Lower leg skin (tissue), 3 donors: ENCODE measurements around the gene KCTD7.
"Not testable (repeated sequence)": the region's sequence is repeated elsewhere in the genome, so short reads cannot be mapped to it uniquely, and the experiment has no call there.

Experiments used
- POLR2A ChIP-seq, 2 donors: fragments of 450-650 bp; IDR thresholded peaks; one replicate each; pipeline ENCODE4 v1.6.1; 2016 to 2017; ENCODE audit warnings: antibody characterized with exemption in 2 of 2, mild to moderate bottlenecking in 1 of 2, moderate library complexity in 1 of 2
- TF ChIP-seq, protein P1 (sequence below), 3 donors: fragments of 450-650 bp; IDR thresholded peaks; one replicate each; pipeline ENCODE4 v1.5.1; 2016; ENCODE audit warnings: antibody characterized with exemption in 3 of 3, mild to moderate bottlenecking in 3 of 3, moderate library complexity in 2 of 3

DNA sequence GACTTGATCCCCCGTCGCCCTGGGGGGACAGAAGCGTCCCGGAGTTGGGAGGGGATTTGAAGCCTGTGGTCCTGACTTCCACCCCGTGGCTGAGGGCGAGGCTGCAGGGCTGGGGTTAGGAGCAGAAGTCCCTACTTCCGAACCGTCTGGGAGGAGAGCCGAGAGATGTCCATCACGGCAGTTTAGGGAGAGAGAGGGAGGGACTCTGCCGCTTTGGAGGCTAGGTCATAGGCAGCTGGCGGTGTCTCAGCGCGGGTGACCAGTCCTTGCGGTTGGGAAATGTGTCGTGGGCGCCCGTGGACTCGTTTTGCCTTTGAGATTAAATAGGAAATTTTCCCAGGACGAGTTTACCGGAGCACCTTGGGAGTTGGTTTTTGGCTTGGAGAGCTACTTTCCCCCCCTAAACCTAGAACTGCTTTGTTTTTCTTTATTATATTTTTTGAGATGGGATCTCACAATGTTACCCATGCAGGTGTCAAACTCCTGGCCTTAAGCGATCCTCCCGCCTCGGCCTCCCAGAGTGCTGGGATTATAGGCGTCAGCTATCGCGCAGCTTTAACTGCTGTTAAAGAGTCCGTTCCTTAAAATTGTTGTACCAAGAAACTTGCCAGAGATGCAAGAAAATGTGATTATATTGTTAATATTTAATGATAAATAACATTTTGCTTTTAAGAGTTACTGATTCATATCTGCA is 26.6 kb downstream of the KCTD7 start:
- TF ChIP-seq, protein P1, sequence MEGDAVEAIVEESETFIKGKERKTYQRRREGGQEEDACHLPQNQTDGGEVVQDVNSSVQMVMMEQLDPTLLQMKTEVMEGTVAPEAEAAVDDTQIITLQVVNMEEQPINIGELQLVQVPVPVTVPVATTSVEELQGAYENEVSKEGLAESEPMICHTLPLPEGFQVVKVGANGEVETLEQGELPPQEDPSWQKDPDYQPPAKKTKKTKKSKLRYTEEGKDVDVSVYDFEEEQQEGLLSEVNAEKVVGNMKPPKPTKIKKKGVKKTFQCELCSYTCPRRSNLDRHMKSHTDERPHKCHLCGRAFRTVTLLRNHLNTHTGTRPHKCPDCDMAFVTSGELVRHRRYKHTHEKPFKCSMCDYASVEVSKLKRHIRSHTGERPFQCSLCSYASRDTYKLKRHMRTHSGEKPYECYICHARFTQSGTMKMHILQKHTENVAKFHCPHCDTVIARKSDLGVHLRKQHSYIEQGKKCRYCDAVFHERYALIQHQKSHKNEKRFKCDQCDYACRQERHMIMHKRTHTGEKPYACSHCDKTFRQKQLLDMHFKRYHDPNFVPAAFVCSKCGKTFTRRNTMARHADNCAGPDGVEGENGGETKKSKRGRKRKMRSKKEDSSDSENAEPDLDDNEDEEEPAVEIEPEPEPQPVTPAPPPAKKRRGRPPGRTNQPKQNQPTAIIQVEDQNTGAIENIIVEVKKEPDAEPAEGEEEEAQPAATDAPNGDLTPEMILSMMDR (IDR thresholded peaks at IDR 0.05), result not testable (repeated sequence)
- not testable (repeated sequence) for TF ChIP-seq POLR2A (IDR thresholded peaks at IDR 0.05)
